HG03575 (cell line): ENCODE results near the gene SAMD13.

ENCODE experiments used
- ATAC-seq: cut with Tn5 transposase; IDR thresholded peaks from one replicate; pipeline ENCODE4 v1.9.1; 2021; ENCODE audit not compliant: unreplicated experiment, insufficient number of reproducible peaks, low FRiP score; ENCODE audit errors: extremely low read depth

Gene SAMD13, protein sequence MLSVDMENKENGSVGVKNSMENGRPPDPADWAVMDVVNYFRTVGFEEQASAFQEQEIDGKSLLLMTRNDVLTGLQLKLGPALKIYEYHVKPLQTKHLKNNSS

DNA sequence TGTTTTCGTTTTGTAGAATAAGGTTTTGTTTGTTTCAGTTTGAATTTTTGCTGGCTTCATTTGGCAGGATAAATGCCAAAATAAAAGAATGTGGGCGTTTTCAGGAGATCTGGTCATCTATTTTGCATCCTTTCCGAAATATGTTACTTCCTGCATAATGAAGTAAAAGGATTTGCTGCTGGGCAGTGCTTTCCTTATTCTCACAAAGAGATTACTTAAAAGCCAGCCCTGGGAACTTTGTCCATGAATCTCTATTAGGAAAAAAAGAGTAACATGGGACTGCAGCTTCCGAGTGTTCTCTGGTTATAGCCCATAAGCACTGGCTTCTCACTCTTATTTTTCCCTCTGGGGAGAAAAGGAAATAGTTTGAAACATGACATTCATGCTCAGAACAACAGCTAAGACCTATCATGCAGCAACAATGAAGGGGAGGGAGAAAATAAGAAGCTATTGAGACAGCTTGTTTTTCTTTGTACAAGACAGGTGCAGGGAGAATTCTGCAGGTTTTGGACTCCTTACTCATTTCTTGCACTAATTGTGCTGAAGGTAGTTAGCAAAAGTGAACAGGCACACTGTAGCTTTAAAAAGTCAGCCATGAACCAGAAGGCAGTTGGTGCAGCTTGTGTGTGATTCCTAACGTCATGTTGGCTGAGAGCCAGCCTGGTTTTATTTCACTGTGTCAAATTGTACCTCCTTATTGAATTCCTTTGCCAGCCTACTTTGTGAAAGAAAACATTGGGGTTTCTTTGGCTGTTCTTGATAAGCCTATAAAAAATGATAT lies at the start of gene SAMD13:
Gene SAMD13, plus strand, starts transcription at position 705 of the 781 bp plus-strand sequence. CDS start 1,527 bp downstream, outside the sequence.
- ATAC-seq, result no peak

DNA sequence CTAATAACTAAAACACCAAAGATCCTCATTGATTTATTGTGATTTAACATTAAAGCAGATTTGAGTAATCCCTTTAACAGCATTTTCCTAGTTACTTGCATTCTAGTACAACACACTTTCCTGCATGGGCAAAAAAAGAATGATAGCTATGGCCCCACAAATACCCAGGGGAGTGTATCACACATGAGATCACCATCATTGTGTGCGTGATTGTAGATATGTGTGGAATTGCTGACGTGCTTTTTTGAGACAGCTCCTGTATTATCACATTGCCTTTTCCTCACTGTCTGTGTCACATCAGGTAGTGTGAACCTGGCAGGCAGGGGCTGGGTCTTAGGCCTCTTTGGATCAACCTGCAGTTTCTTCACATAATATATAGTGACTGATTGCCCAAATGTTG lies 48.5 kb upstream of the SAMD13 start:
- ATAC-seq, result no peak

DNA sequence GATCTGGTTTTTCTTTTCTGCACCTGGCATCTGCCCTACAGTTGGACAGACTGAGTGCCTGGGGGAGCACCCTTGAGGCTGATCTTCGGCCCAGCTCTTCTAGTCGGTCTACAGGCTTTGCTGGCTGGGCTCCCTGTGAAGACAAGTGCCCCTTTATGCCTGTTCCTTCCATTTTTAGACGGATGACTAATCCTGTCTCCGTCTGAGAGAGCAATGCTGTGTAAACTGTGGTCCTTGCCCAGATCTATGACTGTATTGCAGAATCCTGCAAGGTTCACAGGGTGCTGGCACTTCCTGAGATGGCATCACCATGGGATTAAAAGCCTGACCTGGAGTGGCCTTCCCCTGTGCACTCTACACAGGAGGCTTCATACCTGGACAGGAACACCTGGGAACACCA lies 47.6 kb upstream of the SAMD13 start:
- ATAC-seq, result no peak

DNA sequence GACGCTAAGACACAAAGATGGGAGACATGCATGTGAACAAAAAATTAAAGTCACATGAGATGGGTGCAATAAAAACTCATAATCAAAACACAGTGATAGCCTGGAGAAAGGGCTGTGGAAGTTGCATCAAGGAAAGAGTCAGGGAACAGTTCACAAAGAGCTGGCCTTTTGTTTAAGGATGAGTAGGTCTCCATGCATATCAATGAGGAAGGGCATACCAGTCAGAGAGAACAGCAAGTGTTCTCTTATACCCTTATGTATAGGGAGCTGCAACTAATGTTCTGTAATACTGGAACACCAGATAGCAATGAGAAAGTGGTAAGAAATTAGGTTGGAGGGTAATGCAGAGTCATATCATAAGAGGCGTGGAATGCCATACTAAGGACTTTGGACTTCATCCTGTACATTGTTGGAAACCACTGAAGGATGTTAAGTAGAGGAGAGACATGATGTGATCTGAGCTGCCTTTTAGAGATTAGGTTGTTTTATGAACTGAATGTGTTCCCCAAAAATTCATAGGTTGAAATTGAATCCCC lies 46.7 kb upstream of the SAMD13 start:
- no peak for ATAC-seq

DNA sequence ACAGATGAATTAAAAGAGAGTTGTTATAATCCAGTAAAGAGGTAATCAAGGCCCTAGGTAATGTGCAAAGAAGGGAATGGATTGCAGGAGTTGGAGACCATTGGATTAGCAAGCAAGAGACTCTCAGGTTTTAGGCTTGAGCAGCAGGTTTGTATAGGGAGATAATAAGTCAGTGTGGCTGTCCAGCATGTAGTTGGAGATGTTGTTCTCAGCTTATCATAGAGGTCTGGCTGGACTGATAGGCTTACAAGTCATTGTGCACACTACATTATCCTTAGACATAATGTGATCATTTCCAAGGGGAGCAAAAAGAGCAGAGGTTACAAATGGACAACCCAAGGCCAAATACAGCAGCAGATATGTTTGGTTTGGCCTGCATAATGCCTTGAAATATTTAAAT lies 45.9 kb upstream of the SAMD13 start:
- no peak for ATAC-seq

DNA sequence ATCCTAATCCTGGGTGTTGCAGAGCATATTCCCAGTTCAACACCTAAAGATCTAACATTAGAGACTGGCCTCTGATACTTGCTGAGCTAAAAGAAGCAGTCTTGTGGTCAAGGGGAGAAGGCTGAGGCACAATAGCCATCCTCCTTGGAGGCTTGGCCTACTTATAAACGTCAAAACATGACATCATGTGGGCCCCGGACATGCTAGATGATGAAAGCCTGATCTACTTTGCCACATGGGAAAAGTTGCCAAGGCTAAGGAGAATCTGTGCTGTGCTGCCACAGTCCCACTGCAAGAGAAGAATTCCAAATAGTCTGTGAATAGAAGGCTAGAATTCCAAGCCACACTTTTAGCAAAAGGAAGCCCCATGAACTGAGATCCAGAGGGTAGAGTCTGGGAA lies 43.9 kb upstream of the SAMD13 start:
- ATAC-seq, result no peak

DNA sequence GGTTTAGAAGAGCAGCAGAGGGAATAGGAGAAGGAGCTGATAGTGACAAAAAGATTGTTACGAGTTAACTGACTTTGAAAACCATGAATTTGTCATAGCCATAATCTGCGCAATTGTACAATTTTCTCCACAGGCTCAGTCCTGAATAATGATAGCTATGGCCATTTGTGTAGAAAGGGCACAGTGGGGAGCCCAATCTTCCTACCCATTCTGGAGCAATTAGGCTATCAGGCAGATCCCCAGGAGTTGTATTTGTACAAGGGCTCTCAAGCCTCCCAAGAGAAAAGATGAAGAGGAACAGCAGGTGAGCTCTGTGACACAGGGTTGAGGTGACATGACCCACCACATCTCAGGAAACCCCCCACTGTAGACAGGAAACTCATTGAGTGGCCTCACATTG lies 42.1 kb upstream of the SAMD13 start:
- ATAC-seq, result no peak

DNA sequence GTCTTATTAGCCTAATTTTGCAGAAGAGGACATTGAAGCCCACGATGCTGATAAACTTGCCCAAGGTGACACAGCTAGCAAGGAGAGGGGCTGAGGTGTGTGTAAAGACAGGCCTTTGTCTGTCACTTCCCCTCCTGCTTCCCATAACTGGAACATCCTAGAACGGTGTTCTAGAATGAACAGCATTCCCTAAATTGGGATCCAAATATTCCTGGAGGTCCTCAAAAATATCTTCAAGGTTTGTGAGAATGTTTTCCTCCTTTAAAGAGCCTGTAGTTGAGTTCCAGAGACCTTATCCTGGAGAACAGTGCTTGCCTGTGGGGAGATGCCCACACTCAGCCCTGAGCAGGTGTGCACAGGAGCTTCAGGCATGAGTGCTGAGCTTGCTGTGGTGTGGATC lies 41.5 kb upstream of the SAMD13 start:
- ATAC-seq, result no peak

DNA sequence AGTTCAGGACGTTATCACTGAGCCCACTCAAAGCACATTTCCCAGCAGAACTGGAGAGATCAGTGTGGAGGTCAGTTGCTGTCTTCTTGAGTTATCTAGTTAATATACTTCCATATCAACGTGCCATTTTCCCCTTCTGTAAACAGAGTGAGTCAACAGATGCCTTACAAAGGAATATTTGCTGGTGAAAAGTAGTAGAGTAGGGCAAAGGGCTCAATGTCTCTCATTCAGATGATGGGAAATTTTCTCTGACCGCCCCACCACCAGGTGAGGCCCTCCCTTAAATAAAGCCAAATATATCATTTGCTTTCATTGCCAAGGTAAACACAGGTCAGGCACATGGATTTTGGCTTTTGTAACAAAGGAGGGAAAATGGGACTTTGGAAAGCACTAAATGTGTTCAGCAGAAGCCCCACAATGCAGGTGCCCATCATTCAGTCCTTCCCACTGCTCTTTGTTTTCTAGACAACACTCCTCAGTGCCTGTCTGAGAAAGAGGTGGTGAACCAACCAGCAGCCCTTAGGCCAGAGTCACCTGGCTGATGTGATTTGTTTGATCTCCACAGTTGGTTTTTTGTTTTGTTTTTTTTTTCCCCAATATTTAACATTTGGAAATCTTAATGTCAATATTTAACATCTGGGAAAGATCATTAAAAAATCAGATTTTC lies 40.5 kb upstream of the SAMD13 start:
- ATAC-seq, result no peak

DNA sequence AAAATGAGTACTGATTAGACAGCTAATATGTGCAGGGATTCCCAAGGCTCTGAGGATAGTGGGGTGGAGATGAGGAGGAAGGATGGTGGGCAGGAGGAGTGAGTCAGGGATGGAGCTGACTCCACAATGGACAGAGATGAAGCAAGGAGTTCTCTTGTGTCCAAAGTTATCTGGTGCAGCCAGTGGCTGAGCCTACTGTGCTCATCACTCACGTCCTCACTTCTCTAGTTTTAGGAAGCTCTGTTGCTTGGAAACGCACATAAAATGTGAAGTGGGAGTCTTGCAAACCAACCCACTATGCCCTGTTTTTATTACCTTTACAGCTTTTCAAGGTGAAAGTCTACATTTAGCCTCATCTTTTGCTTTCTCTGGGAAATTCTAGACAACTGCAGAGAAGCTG lies 36.5 kb upstream of the SAMD13 start:
- no peak for ATAC-seq

DNA sequence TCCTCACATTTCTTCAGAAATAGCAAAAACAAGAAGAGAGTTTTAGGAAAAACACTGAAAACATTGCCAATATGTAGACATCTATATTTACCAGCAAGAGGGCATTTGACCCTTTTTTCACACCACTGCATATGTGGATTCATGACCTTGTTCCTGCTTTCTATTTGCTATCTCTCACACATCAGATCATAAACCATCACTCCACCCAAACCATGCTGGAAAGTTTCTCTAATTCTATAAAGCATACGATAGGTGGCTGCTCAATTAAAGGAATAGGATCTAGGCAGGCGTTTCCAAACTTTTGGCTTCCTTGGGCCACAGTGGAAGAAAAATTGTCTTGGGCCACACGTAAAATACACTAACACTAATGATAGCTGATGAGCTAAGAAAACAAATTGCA lies 35.6 kb upstream of the SAMD13 start:
- no peak for ATAC-seq

DNA sequence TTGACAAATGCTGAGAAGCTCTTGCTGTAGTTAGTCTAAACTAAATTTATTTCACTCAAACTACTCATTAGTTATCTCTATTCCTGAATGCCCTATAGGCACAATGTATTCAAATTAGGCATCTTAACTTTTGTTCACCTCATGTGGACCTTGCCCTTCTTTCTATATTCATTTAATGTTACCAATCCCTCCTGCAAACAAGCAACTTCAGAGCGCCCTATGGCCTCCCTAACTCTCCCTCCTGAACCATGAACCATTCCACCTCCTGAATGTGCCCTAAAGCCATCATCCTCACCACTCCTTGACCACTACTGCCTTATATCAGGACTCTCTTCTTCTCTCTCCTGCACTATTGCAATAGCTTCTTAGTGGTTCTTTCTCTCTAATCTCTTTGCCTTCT lies 34.8 kb upstream of the SAMD13 start:
- no peak for ATAC-seq

DNA sequence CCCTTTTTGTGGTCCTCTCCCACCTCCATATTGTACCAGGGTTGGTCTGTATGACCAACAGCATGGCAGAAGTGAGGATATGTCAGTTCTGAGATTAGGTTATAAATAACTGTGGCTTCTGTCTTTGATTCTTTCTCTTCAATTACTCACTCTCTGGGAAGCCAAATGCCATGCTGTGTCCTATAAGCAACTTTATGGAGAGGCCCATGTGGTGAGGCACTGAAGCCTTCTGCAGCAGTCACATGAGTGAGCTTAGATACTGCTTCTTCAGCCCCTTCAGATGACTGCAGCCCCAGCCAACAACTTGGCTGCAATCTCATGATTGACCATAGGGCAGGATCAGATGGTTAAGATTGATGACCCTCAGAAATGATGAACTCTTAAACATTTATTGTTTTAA lies 34.0 kb upstream of the SAMD13 start:
- ATAC-seq, result no peak

DNA sequence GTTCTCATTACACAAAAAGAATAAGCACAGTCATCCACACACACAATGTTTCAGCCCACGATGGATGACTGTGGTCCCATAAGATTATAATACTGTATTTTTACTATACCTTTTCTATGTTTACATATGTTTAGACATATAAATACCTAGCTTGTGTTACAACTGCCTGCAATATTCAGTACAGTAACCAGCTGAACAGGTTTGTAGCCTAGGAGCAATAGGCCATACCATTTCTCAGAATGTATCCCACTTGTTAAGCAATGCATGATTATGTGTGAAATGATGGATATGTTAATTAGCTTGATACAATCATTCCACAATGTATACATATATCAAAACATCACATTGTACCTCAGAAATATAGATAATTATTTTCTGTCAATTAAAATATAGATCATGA lies 33.2 kb upstream of the SAMD13 start:
- ATAC-seq, result no peak

DNA sequence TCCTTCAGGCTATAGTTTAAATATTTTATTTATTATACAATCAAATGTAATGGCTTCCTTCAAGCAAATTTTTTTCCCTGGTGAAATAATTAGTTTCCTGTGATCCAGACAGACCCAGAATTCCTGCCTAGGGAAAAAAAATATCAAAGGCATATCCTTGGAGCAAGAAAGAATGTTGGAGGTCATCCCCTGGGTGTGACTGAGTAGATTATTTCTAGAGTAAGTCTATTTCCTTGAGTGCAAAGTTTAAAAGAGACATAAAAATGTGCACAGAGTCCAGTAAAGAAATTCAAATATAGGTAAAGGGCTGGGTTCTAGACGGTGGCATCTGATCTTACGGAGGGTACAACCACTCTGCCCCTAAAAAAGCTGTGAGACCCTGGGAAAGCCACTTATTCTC lies 32.2 kb upstream of the SAMD13 start:
- ATAC-seq, result no peak

DNA sequence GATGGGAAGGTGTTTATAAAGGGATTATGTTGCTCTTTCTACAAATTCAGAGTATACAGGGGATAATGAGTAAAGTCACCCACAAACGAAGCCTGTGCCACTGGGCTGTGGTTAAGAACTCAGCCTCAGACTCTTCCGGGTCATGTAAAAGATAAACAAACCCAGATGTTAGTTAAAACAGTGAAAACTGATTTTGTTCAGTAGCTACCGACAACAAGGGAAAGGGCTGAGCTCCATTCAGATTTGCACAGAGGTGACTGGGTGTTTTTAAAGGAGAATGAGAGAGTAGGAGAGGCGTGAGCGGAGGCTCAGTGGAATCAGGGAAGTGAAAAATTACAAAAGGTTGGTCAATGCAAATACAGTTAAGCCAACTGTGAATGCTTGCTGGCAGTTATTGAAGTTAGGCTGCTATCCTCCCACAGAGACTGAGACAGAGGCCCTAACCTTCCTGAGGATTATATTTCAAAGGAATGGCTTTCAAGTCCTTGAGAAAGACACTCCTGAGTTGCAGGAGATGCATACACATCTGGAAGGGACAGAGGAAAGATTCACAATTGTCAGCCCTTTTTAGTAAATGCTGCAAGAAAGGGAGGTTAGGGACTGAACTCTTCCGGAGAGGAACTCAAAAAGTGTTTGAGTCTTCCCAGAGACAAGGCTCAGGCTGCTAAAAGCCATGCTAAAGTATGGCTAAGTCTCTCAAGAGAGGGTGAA lies 29.9 kb upstream of the SAMD13 start:
- peak; percentile 97 for ATAC-seq

DNA sequence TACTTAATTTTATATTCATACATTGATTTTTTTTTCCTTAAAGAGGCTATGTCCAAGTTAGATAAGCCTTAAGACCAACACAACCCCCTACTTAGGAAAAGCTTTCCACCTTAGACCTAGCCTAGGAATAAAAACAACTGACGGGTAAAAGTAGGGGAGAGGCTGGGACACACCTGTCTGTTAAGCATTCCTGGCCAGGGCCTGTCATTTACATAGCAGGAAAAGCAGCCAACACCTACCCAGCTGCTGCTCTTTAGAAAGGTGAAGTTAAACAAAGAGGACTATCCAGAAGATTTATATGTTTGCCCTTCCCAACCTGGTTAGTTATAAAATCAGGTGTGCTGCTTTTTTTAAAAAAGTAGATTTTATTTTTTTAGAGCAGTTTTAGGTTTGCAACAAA lies 29.1 kb upstream of the SAMD13 start:
- ATAC-seq, result no peak

DNA sequence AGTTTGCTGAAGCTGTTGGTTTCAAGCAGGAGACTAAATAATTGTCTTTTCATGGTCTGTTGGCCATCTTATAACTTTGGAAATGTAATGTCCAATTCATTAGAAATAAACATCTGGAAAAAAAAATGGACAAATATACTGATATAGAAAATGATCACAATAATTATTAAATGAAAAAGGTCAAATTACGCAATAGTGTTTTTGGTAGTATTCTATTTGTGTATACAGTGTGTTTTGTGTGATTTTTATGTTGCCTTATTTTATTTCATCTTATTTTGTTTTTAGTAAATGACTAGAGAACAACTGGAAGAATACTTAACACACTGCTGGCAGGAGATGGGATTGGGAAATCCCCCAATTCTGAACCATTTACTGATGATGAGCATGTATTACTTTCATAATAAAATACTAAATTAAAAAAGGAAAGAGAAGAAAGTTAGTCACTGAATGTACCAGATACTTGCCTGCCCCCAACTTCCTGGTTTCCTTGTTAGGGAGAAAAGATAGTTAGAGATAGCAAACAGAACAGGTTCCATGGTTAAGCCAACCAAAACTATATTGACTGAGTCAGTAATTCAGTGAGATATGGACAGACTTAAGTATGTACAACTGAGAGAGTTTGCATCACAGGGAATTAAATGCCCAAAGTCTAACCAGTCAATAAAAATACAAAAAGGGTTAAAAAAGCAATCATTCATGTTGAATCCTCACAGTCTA lies 24.0 kb upstream of the SAMD13 start:
- no peak for ATAC-seq

DNA sequence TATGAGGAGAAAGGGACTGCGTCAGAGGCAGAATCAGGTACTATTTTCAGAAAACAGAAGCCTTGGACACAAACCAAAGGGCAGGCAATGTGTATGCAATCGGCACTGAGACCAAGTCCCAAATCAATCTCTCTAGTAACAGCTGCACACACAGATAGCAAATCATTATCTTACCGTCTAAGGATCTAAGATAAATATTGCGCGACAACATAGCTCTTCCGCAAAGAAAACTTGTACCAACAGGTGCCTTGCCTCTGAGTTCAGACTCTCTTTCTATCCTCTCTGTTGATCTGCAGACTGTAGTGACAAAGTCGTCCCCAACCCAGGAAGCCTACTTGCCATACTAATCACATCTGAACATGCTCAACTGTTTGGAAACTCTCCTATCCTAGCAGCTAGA lies 22.6 kb upstream of the SAMD13 start:
- ATAC-seq, result no peak
